Activated naive CD4-positive, alpha-beta T cell treated with anti-CD3 and anti-CD28 coated beads, Interleukin-2, amount 50 U/mL, for 24 hours (primary cell): ENCODE results near the gene FOLR1.

Experiments
- H3K27ac Mint-ChIP-seq: one replicate; pipeline ENCODE4 v1.8.0; 2021; ENCODE audit warnings: mild to moderate bottlenecking, mixed read lengths
- H3K27me3 Mint-ChIP-seq: one replicate; pipeline ENCODE4 v1.8.0; 2021; ENCODE audit warnings: mixed read lengths
- H3K36me3 Mint-ChIP-seq: one replicate; pipeline ENCODE4 v1.8.0; 2021; ENCODE audit warnings: mixed read lengths
- H3K4me1 Mint-ChIP-seq: one replicate; pipeline ENCODE4 v1.8.0; 2021; ENCODE audit warnings: mixed read lengths
- H3K4me3 Mint-ChIP-seq: one replicate; pipeline ENCODE4 v1.8.0; 2021; ENCODE audit warnings: mild to moderate bottlenecking, mixed read lengths
- H3K9me3 Mint-ChIP-seq: one replicate; pipeline ENCODE4 v1.8.0; 2021; ENCODE audit warnings: mixed read lengths

FOLR1 gene

DNA sequence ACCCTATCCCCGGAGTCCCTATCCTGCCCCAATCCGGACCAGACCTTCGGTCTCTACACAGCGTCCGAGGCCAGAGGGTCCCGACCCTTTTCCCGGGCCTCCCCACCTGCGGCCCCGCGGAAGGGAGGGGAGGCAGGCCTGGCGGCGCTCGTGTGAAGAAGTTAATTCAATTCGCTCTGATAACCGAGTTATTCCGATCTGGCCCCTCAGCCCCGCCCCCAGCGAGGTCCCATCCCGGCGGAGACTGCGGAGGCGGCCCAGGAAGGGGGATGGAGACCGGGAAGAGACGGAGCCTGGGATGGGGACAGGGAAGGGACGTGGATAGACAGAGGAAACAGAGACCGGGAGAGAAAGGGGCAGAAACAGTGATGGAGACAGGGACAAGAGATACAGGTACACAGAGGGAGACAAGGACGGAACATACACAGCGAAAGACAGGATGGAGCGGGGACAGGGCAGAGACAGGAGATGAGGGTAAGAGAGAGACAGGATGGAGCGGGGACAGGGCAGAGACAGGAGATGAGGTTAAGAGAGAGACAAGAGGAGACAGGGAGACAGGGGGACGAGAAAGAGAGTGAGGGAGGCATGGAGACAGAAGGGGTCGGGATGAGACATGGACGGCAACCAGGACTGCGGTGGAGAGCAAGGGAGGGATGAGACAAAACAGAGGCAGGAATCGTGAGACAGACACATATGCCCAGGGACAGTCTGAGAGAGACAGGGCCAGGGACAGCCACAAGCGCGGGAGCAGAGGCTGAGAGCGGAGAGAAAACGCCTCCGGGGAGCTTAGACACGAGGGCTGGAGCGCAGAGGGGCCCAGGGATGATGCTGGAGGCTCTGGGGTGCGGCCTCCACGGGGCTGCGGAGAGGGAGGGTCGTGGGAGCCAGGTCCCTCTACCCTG is 52.7 kb downstream of the FOLR1 start:
- H3K36me3 Mint-ChIP-seq, result peaks cover 3% of the 10 kb centered on the region
- H3K4me3 Mint-ChIP-seq, result peak overlapping the region; percentile 43
- H3K27ac Mint-ChIP-seq, result no peak overlapping the region
- H3K9me3 Mint-ChIP-seq, result no peaks in the 10 kb centered on the region
- H3K4me1 Mint-ChIP-seq, result peaks cover 33% of the 10 kb centered on the region
- H3K27me3 Mint-ChIP-seq, result peaks cover 34% of the 10 kb centered on the region

GRCh38 chr11:72245263-72245816 is 53.4 kb downstream of the FOLR1 start:
- H3K4me1 Mint-ChIP-seq, result peaks cover 31% of the 10 kb centered on the region
- H3K4me3 Mint-ChIP-seq, result no peak overlapping the region
- no peaks in the 10 kb centered on the region for H3K9me3 Mint-ChIP-seq
- H3K27ac Mint-ChIP-seq, result no peak overlapping the region
- H3K36me3 Mint-ChIP-seq, result peaks cover 3% of the 10 kb centered on the region
- peaks cover 34% of the 10 kb centered on the region for H3K27me3 Mint-ChIP-seq
